HG02840 (cell line): ENCODE data around the gene ARCN1.
"Not testable (repeated sequence)": the region's sequence is repeated elsewhere in the genome, so short reads cannot be mapped to it uniquely, and the experiment has no call there.

ENCODE experiments used
- ATAC-seq: cut with Tn5 transposase; IDR thresholded peaks from one replicate; pipeline ENCODE4 v1.9.1; 2021; ENCODE audit warnings: mild to moderate bottlenecking, moderate library complexity, moderate number of reproducible peaks; ENCODE audit not compliant: unreplicated experiment, low FRiP score

ARCN1 gene

GRCh38 chr11:118604566-118604965 lies 32.4 kb downstream of the ARCN1 start:
- ATAC-seq: no peak

GRCh38 chr11:118605116-118605867 lies 33.1 kb downstream of the ARCN1 start:
- no peak for ATAC-seq

GRCh38 chr11:118606157-118606843 lies 34.1 kb downstream of the ARCN1 start:
- no peak for ATAC-seq

GRCh38 chr11:118606844-118607228 lies 34.6 kb downstream of the ARCN1 start:
- ATAC-seq: no peak

- no peak for ATAC-seq
Measured at GRCh38 chr11:118607401-118608359, 35.5 kb downstream of the ARCN1 start, which contains the start of gene PHLDB1. TSS of gene PHLDB1 (plus strand) at chr11:118607615. CDS start at chr11:118613837, 6,222 bp downstream.

GRCh38 chr11:118608360-118609227 lies 36.4 kb downstream of the ARCN1 start:
- ATAC-seq: no peak

- ATAC-seq: no peak
Measured at GRCh38 chr11:118609380-118610224, 37.4 kb downstream of the ARCN1 start.

- no peak for ATAC-seq
Measured at GRCh38 chr11:118610225-118610772, 38.1 kb downstream of the ARCN1 start.

- ATAC-seq: no peak
Measured at GRCh38 chr11:118610773-118611432, 38.7 kb downstream of the ARCN1 start.

GRCh38 chr11:118611433-118611795 lies 39.2 kb downstream of the ARCN1 start:
- not testable (repeated sequence) for ATAC-seq

GRCh38 chr11:118612378-118612777 lies 40.2 kb downstream of the ARCN1 start:
- no peak for ATAC-seq

- ATAC-seq: no peak
Measured at GRCh38 chr11:118614511-118614910, 42.3 kb downstream of the ARCN1 start.

GRCh38 chr11:118615282-118615975 lies 43.2 kb downstream of the ARCN1 start:
- no peak for ATAC-seq

GRCh38 chr11:118615976-118616371 lies 43.8 kb downstream of the ARCN1 start:
- no peak for ATAC-seq

GRCh38 chr11:118618115-118618990 lies 46.1 kb downstream of the ARCN1 start:
- no peak for ATAC-seq

- ATAC-seq: no peak
Measured at GRCh38 chr11:118618991-118619375, 46.8 kb downstream of the ARCN1 start.
